Measurements from ENCODE around the gene PLA2G2C. TPM values are rescaled to one million over a fixed set of nuclear protein-coding genes. Genes with fewer than 3 reads are reported as not detected.
A peak's percentile ranks its signal among the peaks of the same experiment; 100 is the strongest.

Gene PLA2G2C
- total and polyA plus RNA-seq, 2 of the 13 experiments (the other 11 are each of a cell fraction or from before 2014, with no cell fraction given): not detected

GRCh38 chr1:20184997-20185833, 1.1 kb downstream of the PLA2G2C start:
- no TSS peak for BruUV-seq (replicated peaks)
- Histone ChIP-seq H3K4me3 (replicated peaks in 1 of 3; ENCODE audit: insufficient read depth in 1 of 3, low read depth in 2 of 3, low read length in 3 of 3) (no peak overlapping the region), H3K79me2 (ENCODE audit: insufficient read depth, low read length) (no peaks in the 10 kb centered on the region), H3K4me2 (ENCODE audit: low read depth, low read length) (peak overlapping the region; percentile 33; the same call in 1 of the 2 replicates), H3K27me3 (ENCODE audit: control insufficient read depth in 1 of 2, insufficient read depth in 2 of 2, low read length in 2 of 2) (peaks cover 2 to 49% of the 10 kb centered on the region in 2 experiments; a peak in 3 of 5 replicates), H3K27ac (ENCODE audit: extremely low read length, insufficient read depth, low read length) (no peak overlapping the region), H4K20me1 (ENCODE audit: insufficient read depth, low read length) (no peaks in the 10 kb centered on the region), H3K36me3 (replicated peaks in 1 of 2; ENCODE audit: control insufficient read depth in 1 of 2, insufficient read depth in 2 of 2, low read length in 2 of 2) (no peaks in the 10 kb centered on the region), H2AFZ (ENCODE audit: low read length) (no peak overlapping the region), H3K9me3 (ENCODE audit: low read length) (no peaks in the 10 kb centered on the region), H3K4me1 (ENCODE audit: insufficient read depth, low read length) (peaks cover 34% of the 10 kb centered on the region), H3K9ac (ENCODE audit: insufficient read depth, low read depth, low read length) (no peak overlapping the region)
- no peak for FAIRE-seq
- POLR2A ChIA-PET: no interaction called here
- DNase-seq (ENCODE audit: low spot score): no peak
- CTCF ChIA-PET (ENCODE audit: low intra/inter-chr PET ratio, low total read pairs): interaction anchor here (0.5 kb wide), 1 partner anchor 211 kb away, joined by 3 read pairs; no protein-coding TSS in a partner anchor
- in situ Hi-C loops (cut with HindIII; ENCODE audit: extremely low pct_ligation_motif_present, low pct_unique_long_range_greater_than_20kb): no loop called here
- ATAC-seq: peak; percentile 21; the same call in 2 of the 3 replicates
- intact Hi-C loops (cut with micrococcal nuclease; ENCODE audit: unreplicated experiment): no loop called here
- WGBS (ENCODE audit: low lambda C conversion rate): 62% methylated on average over 16 of the region's 17 CpGs
- TF ChIP-seq FOXK1 (CRISPR knock-in tag; IDR thresholded peaks at IDR 0.05; ENCODE audit: borderline replicate concordance, low read depth) (no peak), TRIM22 (IDR thresholded peaks at IDR 0.05) (no peak), ZNF414 (CRISPR knock-in tag; IDR thresholded peaks at IDR 0.05) (no peak), PHB2 (IDR thresholded peaks at IDR 0.05; ENCODE audit: partially characterized antibody) (no peak), ETV5 (CRISPR knock-in tag; IDR thresholded peaks at IDR 0.05; ENCODE audit: borderline replicate concordance) (peak; percentile 17; the same call in 1 of the 2 replicates), MEIS1 (CRISPR knock-in tag; IDR thresholded peaks at IDR 0.05; ENCODE audit: borderline replicate concordance) (no peak), GTF2F1 (IDR thresholded peaks at IDR 0.05; ENCODE audit: low read length) (no peak), KDM4B (CRISPR knock-in tag; IDR thresholded peaks at IDR 0.05) (no peak), ZNF564 (CRISPR knock-in tag; IDR thresholded peaks at IDR 0.05) (no peak), ZNF850 (CRISPR knock-in tag; conservative IDR thresholded peaks at IDR 0.05) (no peak), SNAI1 (CRISPR knock-in tag; IDR thresholded peaks at IDR 0.05; ENCODE audit: borderline replicate concordance) (no peak), ZNF460 (CRISPR knock-in tag; IDR thresholded peaks at IDR 0.05; ENCODE audit: borderline replicate concordance) (peak; percentile 22; the same call in 1 of the 2 replicates), ZNF441 (CRISPR knock-in tag; IDR thresholded peaks at IDR 0.05; ENCODE audit: borderline replicate concordance) (no peak), ZBTB20 (CRISPR knock-in tag; IDR thresholded peaks at IDR 0.05; ENCODE audit: borderline replicate concordance, low read depth) (no peak), ZNF800 (CRISPR knock-in tag; IDR thresholded peaks at IDR 0.05) (no peak)

All from HepG2 (cell line).